Endothelial cell (in vitro differentiated cells): ENCODE results near the gene IGF2. TPM values are rescaled to one million over a fixed set of nuclear protein-coding genes. Genes with fewer than 3 reads are reported as not detected.

Experiments used
- DNase-seq: peaks from one replicate; pipeline ENCODE4 v3.0.0; 2021; ENCODE audit warnings: low spot score
- H3K27ac Mint-ChIP-seq: one replicate; pipeline ENCODE4 v1.8.0; 2021; ENCODE audit warnings: mixed read lengths, inconsistent platforms; ENCODE audit not compliant: unreplicated experiment
- H3K27me3 Mint-ChIP-seq: one replicate; pipeline ENCODE4 v1.8.0; 2021; ENCODE audit warnings: mild to moderate bottlenecking, moderate library complexity, mixed read lengths, inconsistent platforms; ENCODE audit not compliant: unreplicated experiment
- H3K36me3 Mint-ChIP-seq: one replicate; pipeline ENCODE4 v1.8.0; 2021; ENCODE audit warnings: mild to moderate bottlenecking, low read depth, mixed read lengths, inconsistent platforms; ENCODE audit not compliant: unreplicated experiment
- H3K4me1 Mint-ChIP-seq: one replicate; pipeline ENCODE4 v1.8.0; 2021; ENCODE audit warnings: mild to moderate bottlenecking, mixed read lengths, inconsistent platforms; ENCODE audit not compliant: unreplicated experiment
- H3K4me3 Mint-ChIP-seq: one replicate; pipeline ENCODE4 v1.8.0; 2021; ENCODE audit warnings: mild to moderate bottlenecking, mixed read lengths, inconsistent platforms; ENCODE audit not compliant: unreplicated experiment
- H3K9me3 Mint-ChIP-seq: one replicate; pipeline ENCODE4 v1.8.0; 2021; ENCODE audit warnings: mixed read lengths, inconsistent platforms; ENCODE audit not compliant: unreplicated experiment
- CTCF ChIP-seq: fragments of 200-600 bp; sonication (generic); IDR thresholded peaks from one replicate; pipeline ENCODE4 v1.5.0; 2021; ENCODE audit warnings: antibody characterized with exemption; ENCODE audit not compliant: unreplicated experiment
- total RNA-seq: library from RNA; stranded (reverse); fragmentation: NEBNext Ultra II Directional; extraction: Animal tissue kit (Norgen Biotek cat#: 25700); gene quantifications from one replicate; pipeline ENCODE4 v1.2.1, GENCODE V29; 2021; ENCODE audit not compliant: unreplicated experiment

The IGF2 gene
- total RNA-seq, 1 donor from 2014 or later: 2.1 TPM

GRCh38 chr11:2116680-2117079, 22.5 kb downstream of the IGF2 start:
- TF ChIP-seq CTCF: no peak
- DNase-seq: no peak
- Mint-ChIP-seq H3K4me1 (no peaks in the 10 kb centered on the region), H3K27ac (no peak overlapping the region), H3K4me3 (peak overlapping the region; percentile 40), H3K27me3 (no peaks in the 10 kb centered on the region), H3K9me3 (peaks cover 6% of the 10 kb centered on the region), H3K36me3 (peaks cover 6% of the 10 kb centered on the region)

GRCh38 chr11:2115308-2115707, 23.9 kb downstream of the IGF2 start:
- no peak for DNase-seq
- no peak overlapping the region for H3K27ac Mint-ChIP-seq
- H3K9me3 Mint-ChIP-seq: peaks cover 6% of the 10 kb centered on the region
- peaks cover 6% of the 10 kb centered on the region for H3K36me3 Mint-ChIP-seq
- H3K27me3 Mint-ChIP-seq: no peaks in the 10 kb centered on the region
- no peak for TF ChIP-seq CTCF
- H3K4me1 Mint-ChIP-seq: no peaks in the 10 kb centered on the region
- H3K4me3 Mint-ChIP-seq: no peak overlapping the region

GRCh38 chr11:2114430-2115241, 24.6 kb downstream of the IGF2 start:
- H3K9me3 Mint-ChIP-seq: peaks cover 6% of the 10 kb centered on the region
- TF ChIP-seq CTCF: no peak
- no peaks in the 10 kb centered on the region for H3K27me3 Mint-ChIP-seq
- H3K4me3 Mint-ChIP-seq: no peak overlapping the region
- peaks cover 6% of the 10 kb centered on the region for H3K36me3 Mint-ChIP-seq
- no peak overlapping the region for H3K27ac Mint-ChIP-seq
- H3K4me1 Mint-ChIP-seq: peaks cover 6% of the 10 kb centered on the region
- no peak for DNase-seq

GRCh38 chr11:2113776-2114175, 25.4 kb downstream of the IGF2 start:
- no peaks in the 10 kb centered on the region for H3K27me3 Mint-ChIP-seq

More at GRCh38 chr11:2113776-2114175, 25.4 kb downstream of the IGF2 start:
- no peak for DNase-seq
- peaks cover 6% of the 10 kb centered on the region for H3K4me1 Mint-ChIP-seq
- peaks cover 6% of the 10 kb centered on the region for H3K9me3 Mint-ChIP-seq
- no peak overlapping the region for H3K4me3 Mint-ChIP-seq
- no peak for TF ChIP-seq CTCF
- no peak overlapping the region for H3K27ac Mint-ChIP-seq
- peaks cover 6% of the 10 kb centered on the region for H3K36me3 Mint-ChIP-seq
